Upper lobe of left lung (tissue), 4 donors: ENCODE results near the gene KLF17.

Experiments used
- EP300 ChIP-seq, 4 donors: sonication (generic); formaldehyde crosslinking; IDR thresholded peaks; one replicate each; pipeline ENCODE4 v1.5.1; 2017; ENCODE audit warnings: antibody characterized with exemption in 4 of 4, control low read depth in 2 of 4
- POLR2A ChIP-seq, 4 donors: fragments of 450-650 bp; IDR thresholded peaks; one replicate each; pipeline ENCODE4 v1.5.1; 2016 to 2017; ENCODE audit warnings: antibody characterized with exemption in 4 of 4, mild to moderate bottlenecking in 2 of 4
- POLR2AphosphoS5 ChIP-seq, 2 donors: sonication (generic); formaldehyde crosslinking; IDR thresholded peaks; one replicate each; pipeline ENCODE4 v1.5.1; 2017; ENCODE audit warnings: antibody characterized with exemption in 2 of 2
- TF ChIP-seq, protein P1 (sequence below), 6 experiments: fragments of 450-650 bp in 4 of 6; fragments of 200-600 bp in 2 of 6; sonication (generic) in 2 of 6; IDR thresholded peaks; one replicate each; pipeline ENCODE4 v1.5.1; 2016 to 2019; ENCODE audit warnings: antibody characterized with exemption in 6 of 6

DNA sequence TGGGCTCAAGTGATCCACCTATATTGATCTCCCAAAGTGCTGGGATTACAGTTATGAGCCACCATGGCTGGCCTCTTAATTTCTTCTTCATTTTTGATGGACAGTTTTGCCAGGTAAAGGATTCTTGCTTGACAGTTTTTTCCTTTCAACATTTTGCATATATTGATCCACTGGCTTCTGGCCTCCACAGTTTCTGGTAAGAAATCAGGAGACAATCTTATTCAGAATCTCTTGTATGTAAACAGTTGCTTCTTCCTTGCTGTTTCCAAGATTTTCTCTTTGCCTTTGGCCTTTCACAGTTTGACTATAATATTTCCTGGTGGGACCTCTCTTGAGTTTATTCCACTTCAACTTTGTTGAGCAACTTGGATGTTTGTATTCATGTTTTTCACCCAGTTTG is 42.9 kb downstream of the KLF17 start:
- TF ChIP-seq, protein P1, sequence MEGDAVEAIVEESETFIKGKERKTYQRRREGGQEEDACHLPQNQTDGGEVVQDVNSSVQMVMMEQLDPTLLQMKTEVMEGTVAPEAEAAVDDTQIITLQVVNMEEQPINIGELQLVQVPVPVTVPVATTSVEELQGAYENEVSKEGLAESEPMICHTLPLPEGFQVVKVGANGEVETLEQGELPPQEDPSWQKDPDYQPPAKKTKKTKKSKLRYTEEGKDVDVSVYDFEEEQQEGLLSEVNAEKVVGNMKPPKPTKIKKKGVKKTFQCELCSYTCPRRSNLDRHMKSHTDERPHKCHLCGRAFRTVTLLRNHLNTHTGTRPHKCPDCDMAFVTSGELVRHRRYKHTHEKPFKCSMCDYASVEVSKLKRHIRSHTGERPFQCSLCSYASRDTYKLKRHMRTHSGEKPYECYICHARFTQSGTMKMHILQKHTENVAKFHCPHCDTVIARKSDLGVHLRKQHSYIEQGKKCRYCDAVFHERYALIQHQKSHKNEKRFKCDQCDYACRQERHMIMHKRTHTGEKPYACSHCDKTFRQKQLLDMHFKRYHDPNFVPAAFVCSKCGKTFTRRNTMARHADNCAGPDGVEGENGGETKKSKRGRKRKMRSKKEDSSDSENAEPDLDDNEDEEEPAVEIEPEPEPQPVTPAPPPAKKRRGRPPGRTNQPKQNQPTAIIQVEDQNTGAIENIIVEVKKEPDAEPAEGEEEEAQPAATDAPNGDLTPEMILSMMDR (IDR thresholded peaks at IDR 0.05) = no peak
- TF ChIP-seq EP300 (IDR thresholded peaks at IDR 0.05) (no peak), POLR2A (IDR thresholded peaks at IDR 0.05) (no peak), POLR2AphosphoS5 (IDR thresholded peaks at IDR 0.05) (no peak)
